ENCODE measurements around the gene GRP. TPM values are rescaled to one million over a fixed set of nuclear protein-coding genes. Genes with fewer than 3 reads are reported as not detected.
A peak's percentile ranks its signal among the peaks of the same experiment; 100 is the strongest.

The GRP gene
- total and polyA plus RNA-seq, 10 of the 15 experiments (the other 5 are each of a cell fraction or from before 2014, with no cell fraction given) = not detected

DNA sequence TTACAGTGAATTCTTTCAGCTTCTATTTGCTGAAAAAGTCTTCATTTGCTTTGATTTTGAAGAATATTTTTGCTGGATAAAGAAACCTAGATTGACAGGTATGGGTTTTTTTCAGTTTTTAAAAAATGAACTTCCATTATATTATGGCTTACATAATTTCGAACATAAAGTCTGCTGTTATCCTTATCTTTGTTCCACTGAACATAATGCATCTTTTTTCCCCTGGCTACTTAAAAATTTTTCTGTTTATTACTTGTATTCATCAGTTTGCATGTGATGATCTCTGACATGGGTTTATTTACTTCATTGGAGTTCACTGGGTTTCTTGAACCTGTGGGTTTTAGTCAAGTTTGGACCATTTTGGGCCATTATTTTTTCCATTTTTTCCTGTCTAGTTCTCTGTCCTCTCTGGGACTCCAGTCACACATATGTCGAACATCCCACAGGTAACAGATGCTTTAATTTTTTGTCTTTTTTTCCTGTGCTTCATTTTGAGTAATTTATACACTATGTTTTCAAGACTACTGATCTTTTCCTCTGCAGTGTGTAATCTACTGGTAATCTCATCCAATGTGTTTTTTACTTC lies 47.2 kb upstream of the GRP start:
- TF ChIP-seq SPI1 (IDR thresholded peaks at IDR 0.05; ENCODE audit: borderline replicate concordance, insufficient read depth, low read depth, low read length) (no peak), CBX5 (IDR thresholded peaks at IDR 0.05; ENCODE audit: low read depth) (peak; percentile 92)
- Histone ChIP-seq H3K36me3 (ENCODE audit: control insufficient read depth in 2 of 2, insufficient read depth in 2 of 2, low read length in 1 of 2) (no peaks in the 10 kb centered on the region), H3K4me2 (ENCODE audit: control insufficient read depth, insufficient read depth) (no peak overlapping the region), H3K79me2 (ENCODE audit: control insufficient read depth, insufficient read depth, low read length) (no peaks in the 10 kb centered on the region), H3K27me3 (replicated peaks in 1 of 2; ENCODE audit: control insufficient read depth in 2 of 2, insufficient read depth in 2 of 2, low read length in 1 of 2) (no peaks in the 10 kb centered on the region), H3K27ac (ENCODE audit: control insufficient read depth, insufficient read depth) (no peak overlapping the region), H3K9ac (ENCODE audit: control insufficient read depth, insufficient read depth, low read length) (no peak overlapping the region), H3K4me1 (ENCODE audit: control insufficient read depth, insufficient read depth, low read length) (no peaks in the 10 kb centered on the region), H3K9me3 (replicated peaks; ENCODE audit: control insufficient read depth, insufficient read depth, low read length) (peaks cover 5% of the 10 kb centered on the region), H4K20me1 (ENCODE audit: control insufficient read depth, insufficient read depth) (no peaks in the 10 kb centered on the region), H2AFZ (ENCODE audit: control insufficient read depth, low read depth, low read length) (no peak overlapping the region), H3K4me3 (no peak overlapping the region)
- intact Hi-C loops (cut with micrococcal nuclease; ENCODE audit: unreplicated experiment) = no loop called here
- SMC1A ChIA-PET (ENCODE audit: uncharacterized antibody, unreplicated experiment) = no interaction called here
- CTCF ChIA-PET = no interaction called here
- POLR2A ChIA-PET = interaction anchor here (0.7 kb wide), 1 partner anchor 746 kb away, joined by 3 read pairs; no protein-coding TSS in a partner anchor
- no peak for FAIRE-seq
- no peak for DNase-seq (ENCODE audit: low read depth, low spot score)
- in situ Hi-C loops (cut with MboI) = no loop called here
- no TSS peak for BruUV-seq (replicated peaks)
- ATAC-seq = no peak
- 0% methylated on average over 2 of the region's 2 CpGs for WGBS (ENCODE audit: insufficient coverage, insufficient replicate concordance, low lambda C conversion rate, missing lambda C conversion rate)
- RAD21 ChIA-PET (ENCODE audit: unreplicated experiment) = interaction anchor here (0.5 kb wide), 1 partner anchor 68 kb away, joined by 4 read pairs; no protein-coding TSS in a partner anchor

DNA sequence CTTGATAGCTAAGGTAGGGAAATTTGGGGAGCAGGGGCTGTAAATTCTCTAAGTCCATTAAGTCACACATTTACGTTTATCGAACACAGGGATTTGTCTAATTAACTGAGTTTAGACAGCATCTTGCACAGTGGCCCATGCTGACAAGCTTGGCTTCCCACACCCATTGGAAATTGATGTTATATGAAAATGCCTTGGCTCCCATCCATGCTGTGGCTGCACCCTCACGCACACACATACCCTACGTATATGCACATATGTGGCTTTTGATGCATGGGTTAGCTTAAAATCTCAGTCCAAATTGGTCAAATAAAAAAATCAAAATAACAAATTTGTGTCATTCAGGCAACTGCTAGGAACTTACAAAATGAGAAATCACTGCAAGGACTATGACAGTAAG lies 42.5 kb upstream of the GRP start:
- ChIA-PET POLR2A (no interaction called here), SMC1A (ENCODE audit: uncharacterized antibody, unreplicated experiment) (interaction anchor here (1.1 kb wide), 1 partner anchor 179 kb away, joined by 3 read pairs; no protein-coding TSS in a partner anchor), CTCF (interaction anchor here (0.6 to 1.0 kb wide), 2 partner anchors 48 to 1153 kb away, joined by 3 to 4 read pairs; no protein-coding TSS in a partner anchor), RAD21 (ENCODE audit: unreplicated experiment) (no interaction called here)
- Histone ChIP-seq H3K9me3 (replicated peaks; ENCODE audit: control insufficient read depth, insufficient read depth, low read length) (peaks cover 3% of the 10 kb centered on the region; the same call in 1 of the 3 replicates), H3K27me3 (replicated peaks in 1 of 2; ENCODE audit: control insufficient read depth in 2 of 2, insufficient read depth in 2 of 2, low read length in 1 of 2) (no peaks in the 10 kb centered on the region), H3K4me3 (no peak overlapping the region), H3K4me2 (ENCODE audit: control insufficient read depth, insufficient read depth) (no peak overlapping the region), H2AFZ (ENCODE audit: control insufficient read depth, low read depth, low read length) (no peak overlapping the region), H4K20me1 (ENCODE audit: control insufficient read depth, insufficient read depth) (no peaks in the 10 kb centered on the region), H3K27ac (ENCODE audit: control insufficient read depth, insufficient read depth) (no peak overlapping the region), H3K9ac (ENCODE audit: control insufficient read depth, insufficient read depth, low read length) (no peak overlapping the region), H3K36me3 (ENCODE audit: control insufficient read depth in 2 of 2, insufficient read depth in 2 of 2, low read length in 1 of 2) (no peaks in the 10 kb centered on the region), H3K4me1 (ENCODE audit: control insufficient read depth, insufficient read depth, low read length) (no peaks in the 10 kb centered on the region), H3K79me2 (ENCODE audit: control insufficient read depth, insufficient read depth, low read length) (no peaks in the 10 kb centered on the region)
- in situ Hi-C loops (cut with MboI) (no loop called here), intact Hi-C loops (cut with micrococcal nuclease; ENCODE audit: unreplicated experiment) (no loop called here)
- no peak for DNase-seq (ENCODE audit: low read depth, low spot score)
- no peak for FAIRE-seq
- 82% methylated on average over 4 of the region's 4 CpGs for WGBS (ENCODE audit: insufficient coverage, insufficient replicate concordance, low lambda C conversion rate, missing lambda C conversion rate)
- no TSS peak for BruUV-seq (replicated peaks)
- ATAC-seq = no peak
- TF ChIP-seq BMI1 (IDR thresholded peaks at IDR 0.05; ENCODE audit: borderline replicate concordance) = no peak
- TF ChIP-seq POLR2AphosphoS5 (IDR thresholded peaks at IDR 0.05; ENCODE audit: low read length) = no peak
- no peak for TF ChIP-seq NR2C2 (IDR thresholded peaks at IDR 0.05; ENCODE audit: borderline replicate concordance, control insufficient read depth, insufficient read length, low read depth)
- TF ChIP-seq, protein P1, sequence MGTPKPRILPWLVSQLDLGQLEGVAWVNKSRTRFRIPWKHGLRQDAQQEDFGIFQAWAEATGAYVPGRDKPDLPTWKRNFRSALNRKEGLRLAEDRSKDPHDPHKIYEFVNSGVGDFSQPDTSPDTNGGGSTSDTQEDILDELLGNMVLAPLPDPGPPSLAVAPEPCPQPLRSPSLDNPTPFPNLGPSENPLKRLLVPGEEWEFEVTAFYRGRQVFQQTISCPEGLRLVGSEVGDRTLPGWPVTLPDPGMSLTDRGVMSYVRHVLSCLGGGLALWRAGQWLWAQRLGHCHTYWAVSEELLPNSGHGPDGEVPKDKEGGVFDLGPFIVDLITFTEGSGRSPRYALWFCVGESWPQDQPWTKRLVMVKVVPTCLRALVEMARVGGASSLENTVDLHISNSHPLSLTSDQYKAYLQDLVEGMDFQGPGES (IDR thresholded peaks at IDR 0.05) = no peak
- TF ChIP-seq, protein P2, sequence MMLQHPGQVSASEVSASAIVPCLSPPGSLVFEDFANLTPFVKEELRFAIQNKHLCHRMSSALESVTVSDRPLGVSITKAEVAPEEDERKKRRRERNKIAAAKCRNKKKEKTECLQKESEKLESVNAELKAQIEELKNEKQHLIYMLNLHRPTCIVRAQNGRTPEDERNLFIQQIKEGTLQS (IDR thresholded peaks at IDR 0.05; ENCODE audit: borderline replicate concordance, extremely low read depth, low read depth, low read length) = no peak
- no peak for TF ChIP-seq EP300 (IDR thresholded peaks at IDR 0.05; ENCODE audit: borderline replicate concordance in 1 of 2, control insufficient read depth in 1 of 2, low read depth in 2 of 2, low read length in 2 of 2)
- no peak for TF ChIP-seq NFIC (IDR thresholded peaks at IDR 0.05; ENCODE audit: low read depth, low read length)
